ENCODE data around the gene AQP2. TPM values are rescaled to one million over a fixed set of nuclear protein-coding genes. Genes with fewer than 3 reads are reported as not detected.

The AQP2 gene
- total RNA-seq, 2 donors from 2014 or later = 2.7 TPM; not detected in 1

DNA sequence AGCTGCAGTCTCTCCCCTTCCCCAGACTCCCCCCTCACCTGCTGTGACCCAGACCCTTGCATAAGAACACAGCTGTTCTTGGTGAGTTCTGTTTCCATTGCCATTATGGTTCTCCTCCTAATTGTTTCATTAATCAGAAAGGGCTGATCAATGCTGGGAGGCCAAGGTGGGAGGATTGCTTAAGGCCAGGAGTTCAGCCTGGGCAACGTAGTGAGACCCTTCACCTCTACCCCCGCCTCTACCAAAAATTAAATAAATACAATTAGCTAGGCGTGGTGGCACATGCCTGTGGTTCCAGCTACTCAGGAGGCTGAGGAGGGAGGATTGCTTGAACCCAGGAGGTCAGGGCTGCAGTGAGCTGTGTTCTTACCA is 29.6 kb upstream of the AQP2 start:
- TF ChIP-seq POLR2AphosphoS5 (IDR thresholded peaks at IDR 0.05) (no peak), POLR2A (IDR thresholded peaks at IDR 0.05) (no peak), CTCF (IDR thresholded peaks at IDR 0.05) (no peak)
- DNase-seq (ENCODE audit: low spot score) = no peak
- intact Hi-C loops (cut with DNase I) = no loop called here
- H3K4me3 ChIP-seq = no peak overlapping the region
- no peaks in the 10 kb centered on the region for H3K27me3 ChIP-seq (replicated peaks; ENCODE audit: insufficient read depth)
- no peaks in the 10 kb centered on the region for H3K9me3 ChIP-seq
- no peaks in the 10 kb centered on the region for H3K4me1 ChIP-seq (replicated peaks)
- H3K27ac ChIP-seq = no peak overlapping the region
- no peaks in the 10 kb centered on the region for H3K36me3 ChIP-seq
- WGBS = 95% methylated on average over 3 of the region's 3 CpGs

DNA sequence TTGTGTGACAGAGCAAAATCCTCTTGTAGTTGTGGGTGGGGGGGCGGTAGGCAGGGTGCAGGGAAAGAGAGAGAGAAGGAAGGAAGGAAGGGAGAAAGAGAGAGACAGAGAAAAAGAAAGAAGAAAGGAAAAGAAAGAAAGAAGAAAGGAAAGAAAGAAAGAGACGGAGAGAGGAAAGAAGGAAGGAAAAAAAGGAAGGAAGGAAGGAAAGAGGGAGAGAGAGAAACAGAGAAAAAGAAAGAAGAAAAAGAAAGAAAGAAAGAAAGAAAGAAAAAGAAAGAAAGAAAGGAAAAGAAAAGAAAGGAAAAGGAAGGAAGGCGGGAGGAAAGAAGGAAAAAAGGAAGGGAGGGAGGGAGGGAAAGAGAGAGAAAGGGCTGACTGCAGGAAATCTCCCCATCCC is 29.2 kb upstream of the AQP2 start:
- no peaks in the 10 kb centered on the region for H3K36me3 ChIP-seq
- H3K27me3 ChIP-seq (replicated peaks; ENCODE audit: insufficient read depth) = no peaks in the 10 kb centered on the region
- no peaks in the 10 kb centered on the region for H3K9me3 ChIP-seq
- WGBS = 79% methylated on average over 3 of the region's 3 CpGs
- no peak overlapping the region for H3K4me3 ChIP-seq
- TF ChIP-seq POLR2AphosphoS5 (IDR thresholded peaks at IDR 0.05) = no peak
- no peak for TF ChIP-seq CTCF (IDR thresholded peaks at IDR 0.05)
- TF ChIP-seq POLR2A (IDR thresholded peaks at IDR 0.05) = no peak
- intact Hi-C loops (cut with DNase I) = no loop called here
- no peak overlapping the region for H3K27ac ChIP-seq
- H3K4me1 ChIP-seq (replicated peaks) = no peaks in the 10 kb centered on the region
- no peak for DNase-seq (ENCODE audit: low spot score)

DNA sequence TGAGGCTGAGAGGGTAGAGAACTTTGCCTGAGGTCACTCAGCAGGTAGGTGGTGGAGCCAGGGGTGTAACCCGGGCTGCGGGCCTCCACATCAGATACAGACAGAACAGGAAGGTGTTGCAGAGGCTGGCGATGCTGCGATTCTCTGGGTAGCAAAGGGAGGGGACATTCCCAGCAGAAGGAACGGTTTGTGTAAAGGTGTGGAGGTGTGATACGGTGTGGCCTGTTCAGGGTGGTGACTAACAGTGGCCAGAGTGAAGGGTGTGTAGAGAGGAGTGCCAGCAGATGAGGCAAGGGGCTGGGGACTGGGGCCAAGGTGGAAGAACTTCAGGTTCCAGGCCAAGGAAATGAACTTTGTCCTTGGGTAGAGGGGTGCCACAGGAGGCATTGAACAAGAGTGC is 28.6 kb upstream of the AQP2 start:
- WGBS = 80% methylated on average over 6 of the region's 6 CpGs
- Histone ChIP-seq H3K27me3 (replicated peaks; ENCODE audit: insufficient read depth) (no peaks in the 10 kb centered on the region), H3K4me3 (no peak overlapping the region), H3K4me1 (replicated peaks) (no peaks in the 10 kb centered on the region), H3K36me3 (no peaks in the 10 kb centered on the region), H3K9me3 (no peaks in the 10 kb centered on the region), H3K27ac (no peak overlapping the region)
- DNase-seq (ENCODE audit: low spot score) = no peak
- intact Hi-C loops (cut with DNase I) = no loop called here
- TF ChIP-seq POLR2A (IDR thresholded peaks at IDR 0.05) (no peak), CTCF (IDR thresholded peaks at IDR 0.05) (no peak), POLR2AphosphoS5 (IDR thresholded peaks at IDR 0.05) (no peak)

DNA sequence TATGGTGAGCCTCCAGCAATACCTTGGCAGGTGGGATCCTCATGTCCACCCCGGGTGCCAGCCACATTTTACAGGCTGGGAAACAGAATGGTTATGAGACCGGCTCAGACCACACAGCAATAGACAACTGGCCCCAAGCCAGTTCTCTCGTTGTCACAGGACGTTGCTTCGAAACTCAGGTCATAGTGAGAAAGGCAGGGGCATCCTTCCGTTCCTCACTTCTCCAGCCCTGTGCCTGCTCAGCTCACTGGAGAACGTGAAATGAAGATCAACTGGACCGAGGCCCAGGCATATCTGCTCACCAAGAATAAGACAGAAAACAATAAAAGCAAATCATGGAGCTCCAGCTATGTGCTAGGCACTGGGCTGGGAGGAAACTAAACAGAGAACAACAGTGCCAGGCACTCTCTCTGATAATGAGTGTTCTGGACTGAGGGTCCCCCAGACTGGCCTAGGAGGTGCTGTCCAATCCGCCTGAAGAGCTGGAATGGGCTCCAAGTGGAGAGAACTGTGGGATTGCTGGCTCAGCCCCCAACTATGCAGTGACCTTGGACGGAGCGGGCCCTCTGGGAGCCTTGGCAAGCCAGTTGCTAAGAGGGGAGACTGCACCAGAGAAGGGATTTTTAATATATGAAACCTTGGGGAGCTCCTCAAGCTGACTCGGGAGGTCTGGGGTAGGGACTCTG is 28.0 kb upstream of the AQP2 start:
- H3K9me3 ChIP-seq = no peaks in the 10 kb centered on the region
- no peaks in the 10 kb centered on the region for H3K27me3 ChIP-seq (replicated peaks; ENCODE audit: insufficient read depth)
- H3K4me3 ChIP-seq = no peak overlapping the region
- TF ChIP-seq CTCF (IDR thresholded peaks at IDR 0.05) = no peak
- TF ChIP-seq POLR2A (IDR thresholded peaks at IDR 0.05) = no peak
- TF ChIP-seq POLR2AphosphoS5 (IDR thresholded peaks at IDR 0.05) = no peak
- H3K4me1 ChIP-seq (replicated peaks) = no peaks in the 10 kb centered on the region
- intact Hi-C loops (cut with DNase I) = no loop called here
- no peak overlapping the region for H3K27ac ChIP-seq
- no peak for DNase-seq (ENCODE audit: low spot score)
- 65% methylated on average over 12 of the region's 12 CpGs for WGBS
- H3K36me3 ChIP-seq = no peaks in the 10 kb centered on the region

DNA sequence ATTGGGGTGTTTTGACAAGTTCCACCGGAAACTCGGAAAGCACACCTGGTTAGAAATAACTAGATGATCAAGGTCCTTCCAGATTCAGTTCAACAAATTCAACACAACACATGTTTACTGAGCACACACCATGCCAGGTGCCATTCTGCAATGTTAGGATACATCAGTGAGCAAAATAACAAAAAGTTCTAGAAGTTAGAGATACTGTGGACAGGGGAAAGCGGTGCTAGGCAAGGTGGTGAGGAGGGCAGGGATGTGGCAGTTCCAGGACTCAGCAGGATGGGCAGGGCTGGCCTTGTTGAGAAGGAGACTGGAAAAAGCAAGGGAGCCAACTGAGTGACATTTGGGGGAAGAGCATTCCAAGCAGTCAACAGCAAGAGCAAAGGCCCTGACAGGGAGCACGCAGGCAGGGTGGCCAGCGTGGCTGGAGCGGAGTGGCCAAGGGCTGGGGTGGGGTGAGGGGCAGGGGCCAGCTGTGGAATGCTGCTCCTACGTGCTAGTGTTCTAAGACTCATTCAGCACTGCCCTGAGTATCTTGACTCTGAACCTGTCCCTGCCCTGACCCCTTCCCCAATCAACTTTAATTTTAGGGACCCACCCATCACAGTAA is 27.4 kb upstream of the AQP2 start:
- 82% methylated on average over 7 of the region's 7 CpGs for WGBS
- no peaks in the 10 kb centered on the region for H3K27me3 ChIP-seq (replicated peaks; ENCODE audit: insufficient read depth)
- H3K4me1 ChIP-seq (replicated peaks) = no peaks in the 10 kb centered on the region
- DNase-seq (ENCODE audit: low spot score) = no peak
- H3K27ac ChIP-seq = no peak overlapping the region
- TF ChIP-seq POLR2AphosphoS5 (IDR thresholded peaks at IDR 0.05) = no peak
- TF ChIP-seq CTCF (IDR thresholded peaks at IDR 0.05) = no peak
- TF ChIP-seq POLR2A (IDR thresholded peaks at IDR 0.05) = no peak
- H3K9me3 ChIP-seq = no peaks in the 10 kb centered on the region
- no peak overlapping the region for H3K4me3 ChIP-seq
- no peaks in the 10 kb centered on the region for H3K36me3 ChIP-seq
- intact Hi-C loops (cut with DNase I) = no loop called here

Measured in prostate gland (tissue), 2 donors.